Naive thymus-derived CD4-positive, alpha-beta T cell (primary cell): ENCODE measurements around the gene PIM1. TPM values are rescaled to one million over a fixed set of nuclear protein-coding genes. Genes with fewer than 3 reads are reported as not detected.
A peak's percentile ranks its signal among the peaks of the same experiment; 100 is the strongest.
"Not testable (repeated sequence)": the region's sequence is repeated elsewhere in the genome, so short reads cannot be mapped to it uniquely, and the experiment has no call there.

Experiments
- ATAC-seq: fragments of 150-1000 bp; cut with Tn5 transposase; 2 replicates; pipeline ENCODE4 v1.10.0; 2021; ENCODE audit warnings: mild to moderate bottlenecking, moderate library complexity
- CTCF ChIA-PET: fragments of 350-600 bp; sonication (Branson Sonifier 250); formaldehyde crosslinking; loops from one replicate; lab custom pipeline; 2021; ENCODE audit warnings: antibody characterized with exemption; lab: Charles Lee
- POLR2A ChIA-PET: fragments of 350-600 bp; sonication (Branson Sonifier 250); formaldehyde crosslinking; loops from one replicate; lab custom pipeline; 2021; ENCODE audit warnings: antibody characterized with exemption, inconsistent platforms; lab: Charles Lee
- DNase-seq, 9 donors: peaks; one replicate each; pipeline versions ENCODE4 v3.0.0 to v3.0.0-alpha.2; 2020 to 2022; ENCODE audit warnings: mixed read lengths in 1 of 9
- H3K27ac ChIP-seq: one replicate; pipeline ENCODE4 v1.7.0; 2013; ENCODE audit warnings: mild to moderate bottlenecking, low read depth, low read length, moderate library complexity
- H3K27me3 ChIP-seq, 2 donors: one replicate each; pipeline ENCODE4 v1.7.0; 2013; ENCODE audit warnings: low read length in 2 of 2, mild to moderate bottlenecking in 2 of 2, moderate library complexity in 2 of 2; ENCODE audit not compliant: control insufficient read depth in 2 of 2, insufficient read depth in 2 of 2
- H3K36me3 ChIP-seq, 3 experiments: 1 replicate in 2 of 3; 2 replicates in 1 of 3; pipeline ENCODE4 v1.7.0; 2013; ENCODE audit warnings: low read length in 3 of 3, mild to moderate bottlenecking in 3 of 3, moderate library complexity in 1 of 3; ENCODE audit not compliant: insufficient read depth in 3 of 3, control insufficient read depth in 2 of 3
- H3K4me1 ChIP-seq, 2 donors: one replicate each; pipeline ENCODE4 v1.7.0; 2013; ENCODE audit warnings: low read length in 2 of 2, mild to moderate bottlenecking in 2 of 2, moderate library complexity in 1 of 2; ENCODE audit not compliant: control insufficient read depth in 2 of 2, insufficient read depth in 2 of 2
- H3K4me3 ChIP-seq: 2 replicates; pipeline ENCODE4 v1.7.0; 2013; ENCODE audit warnings: mild to moderate bottlenecking, low read length
- H3K9me3 ChIP-seq, 3 experiments: 1 replicate in 2 of 3; 2 replicates in 1 of 3; pipeline ENCODE4 v1.7.0; 2013; ENCODE audit warnings: low read length in 3 of 3; ENCODE audit not compliant: control insufficient read depth in 2 of 3
- H3K27ac Mint-ChIP-seq, 9 donors: one replicate each; pipeline ENCODE4 v1.8.0; 2020 to 2022; ENCODE audit warnings: mixed read lengths in 9 of 9, mild to moderate bottlenecking in 8 of 9, moderate library complexity in 5 of 9, inconsistent platforms in 2 of 9
- H3K27me3 Mint-ChIP-seq, 5 donors: one replicate each; pipeline ENCODE4 v1.8.0; 2021 to 2022; ENCODE audit warnings: mixed read lengths in 5 of 5, mild to moderate bottlenecking in 1 of 5
- H3K36me3 Mint-ChIP-seq, 5 donors: one replicate each; pipeline ENCODE4 v1.8.0; 2020 to 2022; ENCODE audit warnings: mixed read lengths in 5 of 5, mild to moderate bottlenecking in 3 of 5, inconsistent platforms in 1 of 5
- H3K4me1 Mint-ChIP-seq, 7 donors: one replicate each; pipeline ENCODE4 v1.8.0; 2020 to 2022; ENCODE audit warnings: mixed read lengths in 7 of 7, mild to moderate bottlenecking in 3 of 7, inconsistent platforms in 1 of 7
- H3K4me3 Mint-ChIP-seq, 10 donors: one replicate each; pipeline ENCODE4 v1.8.0; 2020 to 2022; ENCODE audit warnings: mild to moderate bottlenecking in 10 of 10, mixed read lengths in 10 of 10, moderate library complexity in 6 of 10, inconsistent platforms in 2 of 10
- H3K9me3 Mint-ChIP-seq, 11 donors: one replicate each; pipeline ENCODE4 v1.8.0; 2020 to 2022; ENCODE audit warnings: mixed read lengths in 11 of 11, mild to moderate bottlenecking in 4 of 11, inconsistent platforms in 1 of 11, moderate library complexity in 1 of 11
- intact Hi-C, 2 donors: fragments of 100-400 bp; cut with micrococcal nuclease; formaldehyde crosslinking; loops; one replicate each; pipeline ENCODE4 v1.15.1; 2023
- polyA plus RNA-seq, 2 donors: library from polyadenylated mRNA; unstranded; fragments of 300-500 nt; fragmentation: Illumina TruSeq; gene quantifications; one replicate each; pipeline ENCODE4 v1.2.3, GENCODE V29; 2021
- total RNA-seq, 6 experiments: library from RNA in 5 of 6; stranded (reverse) in 5 of 6; gene quantifications; 1 replicate in 5 of 6; 2 replicates in 1 of 6; pipeline ENCODE4 v1.2.3 and lab custom pipeline; 2021 to 2026

The PIM1 gene
- total and polyA plus RNA-seq, 7 experiments from 2014 or later = 100 to 550 (median 244) TPM

GRCh38 chr6:37177077-37177934, 7.4 kb downstream of the PIM1 start:
- ATAC-seq (peak; percentile 52), DNase-seq (no peak)
- no peaks in the 10 kb centered on the region for H3K9me3 ChIP-seq
- no peaks in the 10 kb centered on the region for H3K27me3 ChIP-seq
- ChIA-PET POLR2A (interaction anchor here (0.7 to 10.5 kb wide), 6 partner anchors 14 to 153 kb away, joined by 3 to 276 read pairs (median 52); no protein-coding TSS in a partner anchor), CTCF (interaction anchor here (0.6 to 15.1 kb wide), 7 partner anchors 10 to 1553 kb away, joined by 3 to 443 read pairs (median 4); no protein-coding TSS in a partner anchor)
- Mint-ChIP-seq H3K4me3 (peak overlapping the region in 9 of 10 donors; percentile 25 to 99 (median 43)), H3K27ac (peak overlapping the region; percentile 73 to 96 (median 93)), H3K27me3 (no peaks in the 10 kb centered on the region), H3K4me1 (peaks cover 46 to 78% (median 72%) of the 10 kb centered on the region in 7 donors), H3K9me3 (peaks cover 0 to 4% (median 0%) of the 10 kb centered on the region in 11 donors), H3K36me3 (peaks cover 24 to 59% (median 41%) of the 10 kb centered on the region in 5 donors)
- H3K4me3 ChIP-seq = no peak overlapping the region
- H3K36me3 ChIP-seq = peaks cover 27 to 33% (median 32%) of the 10 kb centered on the region in 3 experiments
- peak overlapping the region; percentile 77 for H3K27ac ChIP-seq
- H3K4me1 ChIP-seq = peaks cover 54 to 67% of the 10 kb centered on the region in 2 donors
- intact Hi-C loops = no loop called here

GRCh38 chr6:37177935-37178517, 8.1 kb downstream of the PIM1 start:
- no peaks in the 10 kb centered on the region for H3K27me3 Mint-ChIP-seq
- ChIA-PET CTCF (interaction anchor here (0.6 to 15.1 kb wide), 5 partner anchors 32 to 1554 kb away, joined by 3 to 443 read pairs (median 4); no protein-coding TSS in a partner anchor), POLR2A (interaction anchor here (0.6 to 10.5 kb wide), 6 partner anchors 13 to 154 kb away, joined by 3 to 276 read pairs (median 46); no protein-coding TSS in a partner anchor)
- Histone ChIP-seq H3K27me3 (no peaks in the 10 kb centered on the region), H3K36me3 (peaks cover 25 to 27% (median 26%) of the 10 kb centered on the region in 3 experiments), H3K4me1 (peaks cover 57 to 72% of the 10 kb centered on the region in 2 donors), H3K4me3 (no peak overlapping the region), H3K9me3 (no peaks in the 10 kb centered on the region), H3K27ac (peak overlapping the region; percentile 1)
- peaks cover 0 to 4% (median 0%) of the 10 kb centered on the region in 11 donors for H3K9me3 Mint-ChIP-seq
- H3K4me3 Mint-ChIP-seq = peak overlapping the region in 2 of 10 donors; percentile 16 to 96
- no peak for ATAC-seq
- peak overlapping the region in 8 of 9 donors; percentile 43 to 96 (median 88) for H3K27ac Mint-ChIP-seq
- no peak for DNase-seq
- intact Hi-C loops = no loop called here
- peaks cover 48 to 82% (median 74%) of the 10 kb centered on the region in 7 donors for H3K4me1 Mint-ChIP-seq
- peaks cover 22 to 53% (median 35%) of the 10 kb centered on the region in 5 donors for H3K36me3 Mint-ChIP-seq

- H3K4me3 Mint-ChIP-seq = no peak overlapping the region
- DNase-seq (no peak), ATAC-seq (no peak)
- H3K4me1 Mint-ChIP-seq = peaks cover 33 to 78% (median 66%) of the 10 kb centered on the region in 7 donors
- Histone ChIP-seq H3K27me3 (no peaks in the 10 kb centered on the region), H3K9me3 (no peaks in the 10 kb centered on the region), H3K4me1 (peaks cover 49 to 68% of the 10 kb centered on the region in 2 donors), H3K4me3 (no peak overlapping the region), H3K36me3 (peaks cover 5 to 7% (median 6%) of the 10 kb centered on the region in 3 experiments), H3K27ac (no peak overlapping the region)
- peak overlapping the region in 5 of 9 donors; percentile 36 to 96 (median 65) for H3K27ac Mint-ChIP-seq
- intact Hi-C loops = no loop called here
- CTCF ChIA-PET = interaction anchor here (1.3 to 15.1 kb wide), 4 partner anchors 8 to 156 kb away, joined by 3 to 443 read pairs (median 32); no protein-coding TSS in a partner anchor
- H3K9me3 Mint-ChIP-seq = peaks cover 0 to 4% (median 0%) of the 10 kb centered on the region in 11 donors
- peaks cover 4 to 32% (median 14%) of the 10 kb centered on the region in 5 donors for H3K36me3 Mint-ChIP-seq
- POLR2A ChIA-PET = interaction anchor here (0.5 to 5.1 kb wide), 5 partner anchors 7 to 157 kb away, joined by 3 to 68 read pairs (median 4); no protein-coding TSS in a partner anchor
- H3K27me3 Mint-ChIP-seq = no peaks in the 10 kb centered on the region
Measured at GRCh38 chr6:37180075-37180474, 10.1 kb downstream of the PIM1 start.

- peaks cover 29 to 75% (median 62%) of the 10 kb centered on the region in 7 donors for H3K4me1 Mint-ChIP-seq
- H3K27me3 Mint-ChIP-seq, ATAC-seq, H3K9me3 Mint-ChIP-seq, intact Hi-C loops, H3K36me3 ChIP-seq, H3K4me3 ChIP-seq, H3K27ac ChIP-seq, H3K4me3 Mint-ChIP-seq, H3K9me3 ChIP-seq, H3K27me3 ChIP-seq, DNase-seq: not testable (repeated sequence)
- peak overlapping the region in 8 of 9 donors; percentile 21 to 96 (median 60) for H3K27ac Mint-ChIP-seq
- CTCF ChIA-PET = interaction anchor here (2.4 to 15.1 kb wide), 3 partner anchors 9 to 156 kb away, joined by 22 to 443 read pairs (median 41); no protein-coding TSS in a partner anchor
- H3K36me3 Mint-ChIP-seq = peaks cover 0 to 27% (median 9%) of the 10 kb centered on the region in 5 donors
- H3K4me1 ChIP-seq = peaks cover 44 to 66% of the 10 kb centered on the region in 2 donors
- POLR2A ChIA-PET = interaction anchor here (0.7 to 5.1 kb wide), 5 partner anchors 7 to 394 kb away, joined by 3 to 68 read pairs (median 9); no protein-coding TSS in a partner anchor
Measured at GRCh38 chr6:37180610-37181009, 10.7 kb downstream of the PIM1 start.

GRCh38 chr6:37182736-37183590, 13.0 kb downstream of the PIM1 start:
- H3K4me1 ChIP-seq = peaks cover 44 to 61% of the 10 kb centered on the region in 2 donors
- no peaks in the 10 kb centered on the region for H3K9me3 ChIP-seq
- POLR2A ChIA-PET = interaction anchor here (0.6 to 5.1 kb wide), 9 partner anchors 8 to 149 kb away, joined by 3 to 68 read pairs (median 3); no protein-coding TSS in a partner anchor
- no peaks in the 10 kb centered on the region for H3K36me3 ChIP-seq
- Mint-ChIP-seq H3K4me3 (peak overlapping the region; percentile 62 to 86 (median 72)), H3K9me3 (peaks cover 0 to 8% (median 0%) of the 10 kb centered on the region in 11 donors), H3K27me3 (no peaks in the 10 kb centered on the region), H3K4me1 (peaks cover 21 to 72% (median 63%) of the 10 kb centered on the region in 7 donors), H3K27ac (peak overlapping the region; percentile 88 to 98 (median 94)), H3K36me3 (peaks cover 0 to 18% (median 0%) of the 10 kb centered on the region in 5 donors)
- CTCF ChIA-PET = interaction anchor here (0.6 to 15.1 kb wide), 7 partner anchors 10 to 159 kb away, joined by 3 to 443 read pairs (median 4); no protein-coding TSS in a partner anchor
- intact Hi-C loops = loop anchor here (1.0 to 2.0 kb wide), 5 partner anchors 11 to 133 kb away; no protein-coding TSS in a partner anchor
- H3K27me3 ChIP-seq = no peaks in the 10 kb centered on the region
- H3K27ac ChIP-seq = peak overlapping the region; percentile 73
- H3K4me3 ChIP-seq = peak overlapping the region; percentile 41
- DNase-seq = peak in 8 of 9 donors; percentile 56 to 85 (median 70)
- ATAC-seq = peak; percentile 97
